Measurements from ENCODE around the gene ALDH4A1.
A peak's percentile ranks its signal among the peaks of the same experiment; 100 is the strongest.
"Not testable (repeated sequence)": the region's sequence is repeated elsewhere in the genome, so short reads cannot be mapped to it uniquely, and the experiment has no call there.

Gene ALDH4A1

DNA sequence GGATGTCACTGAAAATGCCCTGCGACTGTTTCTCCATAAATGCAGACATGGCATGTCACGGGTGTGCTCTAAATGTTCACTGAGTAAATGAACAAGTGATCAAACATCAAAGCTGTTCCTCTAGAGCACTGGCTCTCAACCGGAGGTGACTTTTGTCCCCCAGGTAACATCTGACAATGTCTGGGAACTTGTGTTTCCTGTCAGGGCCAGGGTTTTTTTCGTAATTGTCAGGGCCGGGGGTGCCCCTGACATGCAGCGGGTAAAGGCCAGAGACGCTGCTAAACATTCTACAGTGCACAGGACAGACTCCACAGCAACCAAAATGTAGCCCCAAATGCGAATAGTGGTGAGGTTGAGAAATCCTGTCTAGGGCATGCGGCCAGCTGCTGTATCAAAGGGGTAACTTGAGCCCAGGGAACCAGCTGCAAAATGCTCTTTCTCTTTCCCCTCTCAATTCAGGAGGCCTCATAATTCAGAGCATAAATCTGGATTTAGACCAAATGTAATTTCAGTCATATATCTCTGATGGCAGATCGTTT is 2.0 kb downstream of the ALDH4A1 start:
- no peak for DNase-seq (ENCODE audit: low read depth)

DNA sequence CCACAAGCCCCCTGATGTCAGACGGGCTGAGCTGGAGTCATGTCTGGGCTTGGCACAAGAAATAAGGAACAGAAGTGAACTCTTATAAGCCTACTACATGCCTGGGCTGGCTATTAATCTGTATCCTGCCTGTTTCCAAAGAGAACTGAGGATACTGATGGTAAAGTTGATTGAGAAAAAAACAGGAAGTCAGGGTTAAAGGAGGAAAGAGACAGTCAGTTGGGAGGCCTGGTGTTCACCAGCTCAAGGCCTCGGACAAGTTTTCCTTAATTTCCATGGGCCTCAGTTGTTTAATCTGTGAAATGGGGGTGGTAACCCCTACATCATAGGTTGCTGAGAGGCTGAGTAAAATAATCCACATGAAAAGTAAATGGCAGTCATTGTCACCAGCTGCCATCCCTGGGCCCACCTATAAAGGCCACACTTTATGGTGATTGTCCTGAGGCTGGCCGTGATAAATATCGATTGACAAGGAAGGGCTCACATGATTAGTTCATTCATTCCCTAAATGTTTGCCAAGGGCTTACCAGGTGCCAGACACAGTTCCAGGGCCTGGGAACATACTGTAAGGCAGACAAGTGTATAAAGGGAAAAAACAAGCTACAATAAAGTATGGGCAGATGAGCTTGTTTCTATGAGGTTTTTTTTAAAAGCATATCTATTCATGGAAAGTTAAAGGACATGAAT is 2.8 kb downstream of the ALDH4A1 start:
- DNase-seq (ENCODE audit: low read depth), result no peak

DNA sequence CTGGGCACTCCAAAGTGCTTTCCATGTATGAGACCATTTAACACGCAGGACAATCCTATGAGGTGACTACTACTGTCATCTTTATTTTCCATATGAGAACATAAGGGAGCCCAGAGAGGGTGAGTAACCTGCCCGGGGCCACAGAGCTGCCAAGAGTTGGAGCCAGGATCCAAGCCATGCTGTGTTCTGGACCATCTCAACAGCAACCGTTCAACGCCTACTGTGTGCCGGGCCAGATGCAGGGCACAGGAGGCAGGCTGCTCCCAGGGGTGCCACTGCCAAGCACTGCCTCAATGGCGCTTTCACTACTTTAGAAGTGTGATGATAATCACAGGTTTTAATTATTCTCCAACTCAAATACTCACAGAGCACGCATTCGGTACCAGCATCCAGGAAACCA is 3.8 kb downstream of the ALDH4A1 start:
- DNase-seq (ENCODE audit: low read depth), result no peak

DNA sequence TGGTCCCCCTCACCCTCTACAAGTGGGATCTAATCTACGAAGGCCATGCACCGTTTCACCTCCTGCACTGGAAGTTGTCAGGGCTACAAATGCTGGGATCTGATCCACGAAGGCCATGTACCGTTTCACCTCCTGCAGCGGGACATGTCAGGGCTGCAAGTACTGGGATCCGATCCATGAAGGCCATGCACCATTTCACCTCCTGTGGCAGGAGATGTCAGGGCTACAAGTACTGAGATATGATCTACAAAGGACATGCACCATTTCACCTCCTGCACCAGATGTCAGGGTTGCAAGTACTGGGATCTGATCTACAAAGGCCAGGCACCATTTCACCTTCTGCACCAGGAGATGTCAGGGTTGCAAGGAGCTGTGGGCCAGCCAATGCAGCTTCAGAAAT is 7.0 kb downstream of the ALDH4A1 start:
- DNase-seq (ENCODE audit: low read depth), result no peak

DNA sequence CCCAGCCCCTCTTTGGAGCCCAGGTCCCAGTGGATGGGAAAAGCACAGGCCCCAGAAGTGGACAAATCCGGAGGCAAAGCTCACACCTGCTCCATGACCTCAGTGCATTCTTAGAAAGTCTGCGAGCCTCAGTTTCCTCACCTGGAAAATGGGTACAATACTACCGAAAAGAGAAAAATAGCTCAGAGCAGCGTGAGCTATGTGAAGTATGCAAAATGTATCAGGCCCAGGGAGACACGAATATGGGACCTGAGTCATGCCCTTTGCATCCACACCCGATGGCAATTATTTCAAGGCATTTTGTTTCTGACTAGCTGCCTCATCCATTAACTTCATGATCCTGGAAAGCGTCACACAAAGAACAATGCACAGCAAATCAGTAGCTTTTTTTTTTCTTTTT is 9.2 kb downstream of the ALDH4A1 start:
- DNase-seq (ENCODE audit: low read depth), result no peak

DNA sequence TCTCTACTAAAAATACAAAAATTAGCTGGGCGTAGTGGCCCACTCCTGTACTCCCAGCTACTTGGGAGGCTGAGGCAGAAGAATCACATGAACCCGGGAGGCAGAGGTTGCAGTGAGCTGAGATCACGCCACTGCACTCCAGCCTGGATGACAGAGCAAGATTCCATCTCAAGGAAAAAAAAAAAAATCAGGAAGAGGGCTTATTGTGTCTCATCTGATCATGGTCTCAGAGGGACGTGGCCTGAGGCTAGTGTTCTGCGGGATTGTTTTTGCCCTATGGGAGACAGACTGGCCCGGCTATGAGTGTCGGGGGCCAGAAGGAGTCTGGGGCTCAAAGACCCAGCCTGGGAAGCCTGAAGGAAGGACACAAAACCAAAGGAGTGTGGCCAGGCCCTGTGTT is 10.5 kb downstream of the ALDH4A1 start:
- not testable (repeated sequence) for DNase-seq (ENCODE audit: low read depth)

DNA sequence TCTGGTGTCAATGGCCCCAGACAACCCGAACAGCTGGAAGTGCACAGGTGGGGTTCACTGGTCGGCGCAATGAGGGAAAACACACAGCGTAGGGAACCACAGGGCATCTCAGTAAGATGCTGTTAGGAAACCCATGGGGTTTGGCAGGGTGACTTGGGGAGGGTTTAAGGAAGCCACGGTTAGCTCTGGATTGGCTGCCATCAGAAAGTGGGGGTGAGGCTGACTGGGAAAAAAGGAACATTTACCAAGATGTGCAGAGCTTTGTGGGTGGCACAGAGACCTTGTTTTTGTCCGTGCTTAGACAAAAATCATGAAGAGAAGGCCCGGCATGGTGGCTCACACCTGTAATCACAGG is 11.0 kb downstream of the ALDH4A1 start:
- no peak for DNase-seq (ENCODE audit: low read depth)

DNA sequence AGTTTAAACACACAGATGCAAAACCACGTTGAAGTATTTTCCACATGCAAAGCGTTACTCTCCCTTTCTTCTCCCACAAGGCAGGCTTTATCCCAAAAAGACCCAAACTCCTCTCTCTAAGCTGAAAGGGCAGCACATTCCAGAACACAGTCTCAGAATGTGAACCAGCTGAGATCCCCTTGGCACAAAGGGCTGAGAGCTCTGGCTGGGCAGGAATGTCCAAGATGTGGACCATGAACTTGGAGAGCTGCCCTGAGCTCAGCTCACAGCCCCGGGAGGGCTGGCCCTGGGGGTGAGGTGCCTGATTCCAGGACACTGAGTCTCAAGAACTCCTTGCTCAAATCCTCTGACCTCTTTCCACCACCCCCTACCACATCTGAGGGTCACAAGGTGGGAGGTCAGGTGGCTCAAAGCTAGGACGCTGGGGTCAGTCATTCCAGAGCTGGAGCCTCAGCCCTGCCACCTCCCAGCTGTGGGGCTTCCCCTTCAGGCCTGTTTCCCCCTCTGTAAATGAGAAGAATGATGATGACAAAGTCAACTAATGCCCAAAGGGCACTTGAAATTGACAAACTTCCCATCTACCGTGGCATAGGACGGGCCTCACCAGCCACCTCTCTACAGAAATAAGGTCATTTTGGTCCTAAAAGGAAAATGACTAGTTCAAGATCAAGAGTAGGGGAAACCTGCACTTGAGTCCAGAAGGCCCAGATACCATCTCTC is 11.5 kb downstream of the ALDH4A1 start:
- DNase-seq (ENCODE audit: low read depth), result no peak

DNA sequence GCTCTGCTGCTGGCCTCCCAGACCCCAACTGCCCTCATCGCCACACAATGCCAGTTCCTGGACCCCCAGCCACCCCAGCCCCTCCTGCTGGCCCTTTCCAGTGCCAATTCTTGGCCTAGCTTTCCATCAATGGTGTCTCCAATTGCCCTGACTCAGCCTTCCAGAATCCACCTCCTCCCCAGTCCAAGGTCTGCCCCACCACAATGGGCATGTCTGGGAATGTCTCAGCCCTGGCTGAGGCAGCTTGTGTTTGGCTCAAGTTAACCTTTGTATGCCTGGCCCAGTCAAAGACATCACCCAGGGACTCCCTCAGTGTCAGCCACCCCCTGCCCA is 16.4 kb downstream of the ALDH4A1 start:
- DNase-seq (ENCODE audit: low read depth), result no peak

DNA sequence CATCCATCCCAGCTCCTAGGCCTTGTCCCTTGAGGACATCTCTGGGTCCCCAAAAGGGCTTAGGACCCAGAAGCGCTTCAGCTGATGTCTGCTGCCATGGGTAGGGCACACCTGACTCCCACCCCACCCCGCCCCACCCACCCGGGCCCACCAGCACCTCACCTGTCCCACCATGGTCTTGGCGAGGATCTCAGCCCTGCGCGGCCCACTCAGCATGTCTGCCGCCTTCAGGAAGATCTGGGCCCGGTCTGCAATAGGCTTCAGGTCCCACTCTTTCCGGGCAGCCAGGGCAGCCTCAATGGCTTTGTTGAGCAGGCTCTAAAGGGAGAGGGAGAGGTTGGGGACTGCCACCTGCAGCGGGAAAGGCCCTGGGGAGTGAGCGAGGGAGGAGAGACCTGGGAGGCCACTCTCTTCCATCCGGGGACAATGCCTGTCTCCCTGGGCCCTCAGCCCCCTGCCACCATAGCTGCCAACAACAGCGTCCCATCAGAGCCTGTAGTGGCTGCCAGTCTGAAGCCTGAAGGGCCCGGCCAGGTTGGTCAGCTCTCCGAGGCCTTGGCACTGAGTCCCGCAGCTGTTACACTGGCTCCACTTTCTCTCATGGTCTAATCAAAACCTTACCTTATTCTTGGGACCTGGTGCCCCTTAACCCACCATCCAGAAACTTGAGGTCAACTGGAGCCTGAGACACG is 16.9 kb downstream of the ALDH4A1 start:
- no peak for DNase-seq (ENCODE audit: low read depth)

DNA sequence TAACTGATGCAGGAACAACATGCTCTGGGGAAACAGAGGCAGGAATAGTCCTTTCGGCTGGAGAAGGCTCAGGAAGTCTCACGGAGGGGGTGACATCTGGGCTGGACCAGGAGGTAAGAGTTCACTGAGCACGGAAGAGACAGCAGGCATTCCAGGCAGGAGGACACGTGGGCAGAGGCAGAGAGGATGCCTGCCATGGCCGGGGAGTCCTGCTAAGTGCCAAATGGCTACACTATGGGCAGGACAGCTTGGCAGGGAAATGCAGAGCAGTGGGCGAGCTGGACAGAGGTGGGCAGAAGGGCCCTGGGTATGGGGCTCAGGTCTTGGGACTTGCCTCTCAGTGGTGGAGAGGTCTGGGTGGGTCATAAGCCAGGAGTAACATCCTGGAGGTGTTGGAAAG is 17.6 kb downstream of the ALDH4A1 start:
- no peak for DNase-seq (ENCODE audit: low read depth)

DNA sequence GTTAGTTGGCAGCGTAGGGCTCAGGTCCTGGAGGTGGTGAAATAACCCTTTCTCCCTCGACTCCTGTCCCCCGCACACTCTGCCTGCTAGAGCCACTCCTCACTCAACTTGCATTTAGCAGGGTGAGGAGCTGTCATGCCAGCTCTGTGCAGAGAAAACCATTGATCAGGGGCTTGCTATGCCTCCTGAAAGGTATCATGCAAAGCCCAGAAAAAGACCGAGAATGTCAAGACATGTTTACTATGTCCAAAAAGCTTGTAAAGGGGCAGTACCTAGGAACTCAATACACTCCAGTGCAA is 18.0 kb downstream of the ALDH4A1 start:
- no peak for DNase-seq (ENCODE audit: low read depth)

DNA sequence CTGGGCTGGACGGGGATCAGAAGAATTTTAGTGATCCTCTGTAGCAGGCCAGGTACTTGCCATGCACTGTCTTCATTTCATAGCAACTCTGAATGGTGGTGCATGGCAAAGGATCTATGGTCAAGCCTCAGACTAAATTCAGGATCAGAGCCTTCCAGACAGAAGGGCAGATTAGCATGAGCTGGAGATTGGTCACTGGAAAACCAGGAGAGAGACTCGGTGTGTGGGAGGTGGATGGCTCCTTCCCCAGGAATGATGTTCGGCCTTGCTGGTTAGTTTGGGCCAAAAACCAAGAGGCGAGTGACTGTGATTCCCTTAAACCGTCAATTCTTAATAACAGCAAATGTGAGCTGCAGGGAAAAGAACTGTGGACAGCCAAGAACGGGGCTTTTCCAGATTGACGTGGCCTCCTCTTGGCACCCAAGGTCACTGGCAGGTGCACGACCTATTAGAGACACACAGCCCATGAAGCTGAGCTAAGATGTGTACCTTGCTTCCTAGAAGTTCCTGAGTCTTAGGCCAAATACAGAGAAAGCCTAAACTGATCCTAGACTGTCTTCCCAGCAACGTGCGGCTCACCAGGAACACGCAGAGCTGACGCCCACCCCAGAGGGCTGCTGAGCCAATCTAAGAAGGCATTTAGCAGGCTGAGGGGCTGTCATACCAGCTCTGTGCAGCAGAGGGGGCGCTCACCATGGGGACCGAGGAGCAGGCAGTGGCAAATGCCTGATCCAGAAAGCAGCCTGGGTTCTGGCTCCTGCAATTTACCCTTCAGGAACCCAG is 18.5 kb downstream of the ALDH4A1 start:
- peak; percentile 71 for DNase-seq (ENCODE audit: low read depth)

DNA sequence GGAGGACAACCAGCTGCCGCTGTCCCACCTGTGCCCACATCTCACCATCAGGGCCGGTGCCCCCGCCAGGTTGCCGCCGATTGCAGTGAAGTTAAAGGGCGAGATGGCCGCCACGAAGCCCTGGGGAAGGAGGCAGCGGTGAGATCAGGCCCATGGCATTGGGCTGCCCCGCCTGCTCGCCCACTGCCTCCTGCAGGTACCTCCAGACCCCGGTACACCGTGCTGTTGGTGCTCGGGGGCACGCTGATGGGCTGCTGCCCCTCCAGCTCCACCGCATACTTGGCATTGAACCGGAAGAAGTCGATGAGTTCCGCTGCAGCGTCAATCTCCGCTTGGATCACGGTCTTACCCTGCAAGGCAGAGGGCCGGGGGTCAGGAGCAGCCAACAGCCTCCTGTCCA is 19.3 kb downstream of the ALDH4A1 start:
- DNase-seq (ENCODE audit: low read depth), result no peak

DNA sequence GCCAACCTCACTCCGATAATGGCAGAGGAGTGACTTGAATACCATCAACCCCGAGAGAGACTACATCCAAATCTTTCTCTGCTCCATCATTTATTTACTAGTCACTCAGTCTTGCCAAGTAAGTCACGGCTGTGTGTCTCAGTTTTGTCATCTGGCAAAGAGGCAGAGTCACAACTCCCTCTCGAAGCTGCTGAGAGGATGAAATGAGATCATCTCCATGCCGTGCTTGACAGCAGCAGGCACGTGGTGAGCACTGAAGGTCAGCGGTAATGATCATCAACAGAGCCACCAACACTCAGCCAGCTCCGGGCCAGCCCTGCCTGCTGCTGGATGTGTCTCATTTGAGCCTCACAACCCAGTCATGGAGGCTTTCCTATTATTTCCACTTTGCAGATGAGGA is 19.9 kb downstream of the ALDH4A1 start:
- DNase-seq (ENCODE audit: low read depth), result no peak

DNA sequence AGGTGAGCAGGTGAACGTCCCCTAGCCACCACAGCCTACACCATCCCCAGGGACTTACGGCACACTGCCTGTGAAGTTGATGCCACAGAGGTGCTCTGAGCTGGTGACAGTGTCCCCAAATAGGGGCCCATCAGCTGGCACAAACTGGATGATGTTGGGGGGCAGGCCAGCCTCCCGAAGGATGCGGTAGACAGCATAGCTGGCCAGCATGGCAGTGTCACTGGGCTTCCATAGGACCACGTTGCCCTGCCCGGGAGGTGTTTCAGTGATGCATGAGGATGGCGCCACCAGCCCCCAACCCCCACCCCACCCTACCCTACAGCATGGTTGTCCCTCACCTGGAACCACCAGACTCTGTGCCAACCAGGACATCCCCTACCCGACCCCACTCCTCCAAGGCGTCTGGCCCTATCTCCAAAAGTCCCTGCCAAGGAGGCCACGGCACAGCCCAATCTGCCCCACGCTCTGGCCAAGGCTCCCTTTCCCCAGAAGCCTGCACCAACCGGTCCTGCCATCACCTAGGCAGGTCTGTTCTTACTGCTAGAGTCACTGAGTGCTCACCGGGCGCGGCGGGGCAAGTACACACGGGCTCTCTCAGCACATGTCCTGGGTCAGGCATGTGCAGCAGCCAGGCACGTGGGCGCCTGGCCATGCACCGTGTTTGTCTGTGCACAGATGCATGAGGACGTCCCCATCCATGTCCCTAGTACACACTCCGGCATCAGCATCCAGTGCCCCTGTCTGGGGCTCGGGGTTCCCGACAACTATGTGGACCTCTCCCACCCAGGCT is 20.5 kb downstream of the ALDH4A1 start:
- no peak for DNase-seq (ENCODE audit: low read depth)

DNA sequence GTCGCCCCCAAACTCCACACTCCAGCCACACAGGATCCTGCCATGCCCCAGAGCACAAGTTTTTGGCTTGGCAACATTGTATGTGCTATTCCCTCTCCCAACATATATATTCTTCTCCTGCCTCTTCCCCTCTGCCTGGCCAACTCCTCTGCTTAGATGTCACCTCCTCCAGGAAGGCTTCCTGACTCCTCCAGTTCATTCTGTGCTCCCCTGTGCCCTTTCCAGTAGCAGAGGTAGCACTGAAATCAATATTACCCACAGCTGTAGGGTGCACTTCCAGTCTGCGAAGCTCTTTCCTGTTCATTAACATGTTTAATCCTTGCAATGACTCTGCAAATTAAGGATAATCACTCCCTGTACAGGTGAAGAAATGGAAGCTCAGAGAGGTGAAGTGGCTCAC is 21.2 kb downstream of the ALDH4A1 start:
- DNase-seq (ENCODE audit: low read depth), result no peak

DNA sequence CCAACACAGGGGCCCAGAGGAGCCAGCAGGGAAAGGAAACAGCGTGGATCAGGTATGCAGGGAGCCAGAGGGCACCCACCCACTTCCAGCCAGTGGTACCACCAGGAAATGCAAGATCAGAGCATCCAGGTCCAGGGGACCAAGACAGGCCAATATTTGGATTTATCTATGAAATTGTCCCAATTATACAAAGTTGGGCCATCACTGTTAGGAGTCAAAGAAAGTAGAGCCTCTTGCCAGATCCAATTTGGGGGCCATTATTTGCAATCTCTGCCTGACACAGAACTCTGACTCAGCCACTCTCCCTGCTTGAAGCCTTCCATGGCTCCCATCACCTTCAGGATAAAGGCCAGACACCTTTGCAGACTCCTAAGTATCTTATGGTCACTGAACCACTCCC is 21.8 kb downstream of the ALDH4A1 start:
- no peak for DNase-seq (ENCODE audit: low read depth)

DNA sequence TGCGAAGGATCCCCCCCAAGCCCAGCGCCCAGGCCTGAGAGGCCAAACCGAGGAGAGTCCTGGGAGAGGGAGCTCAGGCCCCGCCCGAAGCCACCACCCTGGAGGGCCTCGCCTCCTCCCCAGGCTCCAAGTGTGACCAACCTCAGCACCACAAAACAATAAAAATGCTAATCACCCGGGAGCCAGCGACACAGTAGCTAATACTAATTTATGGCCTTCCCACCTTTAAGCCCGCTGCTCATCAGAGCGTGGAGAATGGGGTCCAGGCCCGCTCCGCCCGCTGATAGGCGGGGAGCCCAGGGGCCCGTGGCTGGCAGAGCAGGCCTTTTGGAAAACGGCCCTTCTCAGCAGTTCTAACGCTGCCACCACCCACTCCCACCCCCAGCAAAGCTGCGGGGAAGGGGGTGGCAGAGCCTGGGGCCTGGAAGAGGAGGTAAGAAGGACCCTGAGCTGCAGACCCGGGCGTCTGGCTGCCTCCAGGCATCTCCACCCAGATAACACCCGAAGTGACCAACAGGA is 22.5 kb downstream of the ALDH4A1 start:
- no peak for DNase-seq (ENCODE audit: low read depth)

DNA sequence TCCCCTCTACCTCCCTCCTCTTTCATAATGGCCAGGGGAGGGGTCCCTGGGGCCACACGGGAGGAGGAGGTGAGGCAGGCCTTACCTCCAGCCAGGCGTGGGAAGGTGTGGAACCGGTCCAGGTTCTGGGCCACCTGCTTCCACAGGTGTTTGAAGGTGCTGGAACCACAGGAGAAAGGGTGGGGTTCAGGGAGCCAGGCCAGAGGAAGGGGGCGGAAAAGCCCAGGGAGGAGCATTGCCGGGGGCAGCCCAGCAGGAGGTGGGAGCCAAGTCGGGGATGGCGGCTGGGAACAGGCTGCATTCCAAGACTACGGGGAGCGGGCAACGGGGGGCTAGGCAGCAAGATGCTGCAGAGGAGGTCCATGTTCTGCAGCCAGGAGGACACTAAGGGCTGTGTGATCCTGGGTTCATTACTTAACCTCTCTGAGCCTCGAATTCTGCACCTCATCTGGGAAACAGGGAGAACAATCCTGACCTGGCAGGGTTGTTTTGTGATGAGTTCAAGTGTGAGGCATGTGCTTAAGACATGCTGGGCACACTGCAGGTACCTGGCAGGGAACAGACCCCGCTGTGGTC is 23.1 kb downstream of the ALDH4A1 start:
- no peak for DNase-seq (ENCODE audit: low read depth)

DNA sequence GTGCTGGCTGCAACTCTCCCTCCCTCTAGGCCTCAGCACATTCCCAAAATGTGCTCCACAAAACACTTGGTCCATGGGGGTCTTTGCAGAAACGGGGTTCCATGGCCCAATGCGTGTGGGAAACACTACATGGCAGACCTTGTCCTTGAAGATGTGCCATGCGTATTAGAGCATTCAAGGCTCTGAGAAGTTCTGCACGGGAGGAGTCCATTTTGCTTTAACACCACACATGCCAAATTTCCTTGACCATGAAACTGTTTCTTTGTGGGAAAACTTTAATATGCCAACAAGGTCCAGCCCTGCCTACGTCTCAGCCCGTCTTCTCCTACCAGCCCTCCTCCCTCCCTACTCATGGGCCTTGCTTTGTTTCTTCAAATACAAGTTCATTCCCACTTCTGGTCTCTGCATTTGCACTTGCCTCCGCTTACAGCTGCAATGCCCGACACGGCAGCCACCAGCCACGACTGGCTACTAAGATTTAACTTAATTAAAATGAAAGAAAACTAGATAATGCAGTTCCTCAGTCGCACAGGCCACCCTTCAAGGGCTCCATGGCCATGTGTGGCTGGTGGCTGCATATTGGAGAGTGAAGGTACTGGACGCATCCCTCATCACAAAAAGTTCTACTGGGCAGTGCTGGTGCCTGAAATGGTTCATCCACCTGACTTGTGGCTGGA is 23.7 kb downstream of the ALDH4A1 start:
- DNase-seq (ENCODE audit: low read depth), result no peak

Data from activated T-cell treated with anti-CD3 and anti-CD28 coated beads for 1 hour (primary cell).